CD4-positive, CD25-positive, alpha-beta regulatory T cell (primary cell): Measurements from ENCODE around the gene CCDC39. TPM values are rescaled to one million over a fixed set of nuclear protein-coding genes. Genes with fewer than 3 reads are reported as not detected.

ENCODE experiments used
- ATAC-seq, 2 donors: fragments of 150-1000 bp; cut with Tn5 transposase; one replicate each; pipeline ENCODE4 v1.10.0; 2021; ENCODE audit warnings: low read depth in 2 of 2, moderate number of reproducible peaks in 2 of 2, moderate library complexity in 1 of 2
- DNase-seq, 3 donors: peaks; one replicate each; pipeline versions ENCODE4 v3.0.0 to v3.0.0-alpha.2; 2012 to 2022; ENCODE audit warnings: mixed read lengths in 1 of 3
- H3K27ac ChIP-seq: one replicate; pipeline ENCODE4 v1.7.0; 2013; ENCODE audit warnings: mild to moderate bottlenecking, low read length; ENCODE audit not compliant: insufficient read depth, poor library complexity, severe bottlenecking
- H3K27me3 ChIP-seq: one replicate; pipeline ENCODE4 v1.7.0; 2013; ENCODE audit warnings: low read length; ENCODE audit not compliant: control insufficient read depth, insufficient read depth
- H3K36me3 ChIP-seq: one replicate; pipeline ENCODE4 v1.7.0; 2013; ENCODE audit warnings: mild to moderate bottlenecking, low read length, moderate library complexity; ENCODE audit not compliant: control insufficient read depth, insufficient read depth
- H3K4me1 ChIP-seq: 2 replicates; pipeline ENCODE4 v1.7.0; 2013; ENCODE audit warnings: mild to moderate bottlenecking, low read length; ENCODE audit not compliant: insufficient read depth, control insufficient read depth, poor library complexity, severe bottlenecking
- H3K4me3 ChIP-seq: one replicate; pipeline ENCODE4 v1.7.0; 2013; ENCODE audit warnings: low read depth, mild to moderate bottlenecking, low read length, moderate library complexity
- H3K9me3 ChIP-seq, 2 experiments: 1 replicate in 1 of 2; 2 replicates in 1 of 2; pipeline ENCODE4 v1.7.0; 2013; ENCODE audit warnings: low read length in 2 of 2, mild to moderate bottlenecking in 1 of 2, moderate library complexity in 1 of 2; ENCODE audit not compliant: control insufficient read depth in 2 of 2
- H3K27ac Mint-ChIP-seq, 3 donors: one replicate each; pipeline ENCODE4 v1.8.0; 2020 to 2022; ENCODE audit warnings: mild to moderate bottlenecking in 3 of 3, mixed read lengths in 3 of 3, moderate library complexity in 2 of 3
- H3K27me3 Mint-ChIP-seq: one replicate; pipeline ENCODE4 v1.8.0; 2022; ENCODE audit warnings: mild to moderate bottlenecking, mixed read lengths
- H3K36me3 Mint-ChIP-seq: one replicate; pipeline ENCODE4 v1.8.0; 2020; ENCODE audit warnings: mixed read lengths
- H3K4me1 Mint-ChIP-seq, 4 donors: one replicate each; pipeline ENCODE4 v1.8.0; 2020 to 2022; ENCODE audit warnings: mixed read lengths in 4 of 4, mild to moderate bottlenecking in 1 of 4
- H3K4me3 Mint-ChIP-seq, 4 donors: one replicate each; pipeline ENCODE4 v1.8.0; 2020 to 2022; ENCODE audit warnings: mild to moderate bottlenecking in 4 of 4, mixed read lengths in 4 of 4, moderate library complexity in 3 of 4
- H3K9me3 Mint-ChIP-seq, 7 donors: one replicate each; pipeline ENCODE4 v1.8.0; 2020 to 2022; ENCODE audit warnings: mixed read lengths in 7 of 7, mild to moderate bottlenecking in 3 of 7, moderate library complexity in 2 of 7
- polyA plus RNA-seq, 4 donors: library from polyadenylated mRNA; unstranded; fragments of 300-500 nt; fragmentation: Illumina TruSeq; gene quantifications; one replicate each; pipeline ENCODE4 v1.2.3, GENCODE V29; 2021
- total RNA-seq: library from RNA; stranded (reverse); gene quantifications from one replicate; pipeline ENCODE4 v1.2.3, GENCODE V29; 2022

CCDC39 gene
- total RNA-seq (not detected), polyA plus RNA-seq (not detected)

DNA sequence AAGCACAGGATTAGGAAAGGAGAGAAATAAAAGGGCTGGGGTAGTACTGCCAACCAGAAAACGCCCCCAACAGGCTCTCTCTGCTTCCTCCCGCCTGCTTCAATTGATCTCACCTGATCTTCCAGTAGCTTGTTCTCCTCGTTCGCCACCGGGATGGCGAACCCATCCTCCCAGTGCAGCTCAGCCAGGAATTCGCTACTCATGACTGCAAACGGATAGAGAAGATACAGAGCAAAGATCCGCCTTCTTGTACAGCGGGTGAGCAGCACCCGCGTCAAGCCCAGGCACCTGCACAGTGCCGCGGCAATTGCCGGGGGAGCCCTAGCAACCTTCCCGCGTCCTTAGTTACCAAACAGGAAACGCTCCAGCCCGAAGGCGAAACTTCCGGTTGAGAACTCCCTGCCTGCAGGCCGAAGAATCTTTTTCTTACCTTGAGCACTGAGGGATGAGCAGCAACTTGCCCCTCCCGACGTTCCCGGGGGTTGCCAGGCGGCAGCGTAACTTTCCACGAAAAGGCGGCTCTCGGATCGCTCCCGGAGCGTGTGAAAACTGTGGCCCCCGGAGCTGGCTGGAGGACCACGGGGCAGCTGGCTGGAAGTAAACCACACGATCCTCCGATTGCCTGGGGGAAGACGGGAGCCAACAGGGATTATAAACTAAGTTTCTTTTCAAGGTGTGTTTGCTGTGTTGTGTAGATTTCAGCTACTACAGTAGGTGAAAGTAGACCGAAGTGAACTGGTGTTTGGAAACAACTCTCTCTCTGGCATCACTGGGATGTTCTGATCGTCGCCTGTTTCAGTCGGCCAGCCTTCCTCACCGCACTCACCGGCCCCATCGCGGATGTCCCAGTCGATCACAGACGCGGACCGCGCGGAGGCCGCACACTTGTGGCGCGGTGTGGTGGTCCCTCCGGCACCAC lies at the start of gene CCDC39:
Gene CCDC39, minus strand, starts transcription at position 312 of the 919 bp plus-strand sequence. Its CDS starts 109 bp downstream, at position 203.
- peak; percentile 78 to 82 for ATAC-seq
- peak within 1 kb of the TSS in 2 of 3 donors; percentile 18 to 71 for H3K27ac Mint-ChIP-seq
- Histone ChIP-seq H3K4me1 (peaks cover 15% of the 10 kb centered on the region), H3K4me3 (peak within 1 kb of the TSS; percentile 75), H3K27me3 (peaks cover 31% of the 10 kb centered on the region), H3K9me3 (no peaks in the 10 kb centered on the region), H3K27ac (no peak within 1 kb of the TSS), H3K36me3 (no peaks in the 10 kb centered on the region)
- H3K27me3 Mint-ChIP-seq = peaks cover 48% of the 10 kb centered on the region
- peak; percentile 11 to 81 (median 44) for DNase-seq
- peaks cover 0 to 7% (median 0%) of the 10 kb centered on the region in 7 donors for H3K9me3 Mint-ChIP-seq
- H3K36me3 Mint-ChIP-seq = no peaks in the 10 kb centered on the region
- H3K4me3 Mint-ChIP-seq = peak within 1 kb of the TSS; percentile 70 to 94 (median 88)
- H3K4me1 Mint-ChIP-seq = peaks cover 9 to 23% (median 14%) of the 10 kb centered on the region in 4 donors

DNA sequence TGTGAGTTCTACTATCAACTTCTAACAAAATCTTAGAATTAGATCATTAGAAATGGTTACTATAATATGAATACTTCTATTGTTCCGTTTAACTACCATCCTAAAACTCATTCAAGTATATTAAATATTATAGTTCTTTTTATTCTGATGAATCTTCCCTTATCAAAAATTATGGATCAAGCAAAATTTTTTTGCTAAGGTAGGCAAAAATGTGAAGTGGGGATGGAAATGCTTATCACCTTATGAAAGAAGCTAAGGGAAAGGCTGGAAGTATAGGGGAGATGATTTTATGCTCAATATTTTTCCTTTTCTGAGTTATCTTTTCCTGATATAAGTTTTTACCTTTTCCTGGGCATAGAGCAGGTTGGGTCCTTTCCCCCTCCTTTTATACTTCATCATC lies 40.7 kb upstream of the CCDC39 start:
- no peaks in the 10 kb centered on the region for H3K36me3 ChIP-seq
- H3K9me3 Mint-ChIP-seq = peaks cover 0 to 6% (median 2%) of the 10 kb centered on the region in 7 donors
- H3K4me3 Mint-ChIP-seq = no peak overlapping the region
- no peaks in the 10 kb centered on the region for H3K9me3 ChIP-seq
- no peak overlapping the region for H3K27ac ChIP-seq
- H3K4me3 ChIP-seq = no peak overlapping the region
- H3K27ac Mint-ChIP-seq = no peak overlapping the region
- no peaks in the 10 kb centered on the region for H3K4me1 Mint-ChIP-seq
- no peaks in the 10 kb centered on the region for H3K4me1 ChIP-seq
- H3K27me3 ChIP-seq = no peaks in the 10 kb centered on the region
- ATAC-seq (no peak), DNase-seq (no peak)
- no peaks in the 10 kb centered on the region for H3K36me3 Mint-ChIP-seq
- H3K27me3 Mint-ChIP-seq = no peaks in the 10 kb centered on the region

GRCh38 chr3:180707896-180708295 lies 28.6 kb upstream of the CCDC39 start:
- DNase-seq (no peak), ATAC-seq (no peak)
- Mint-ChIP-seq H3K27me3 (peaks cover 4% of the 10 kb centered on the region), H3K9me3 (peaks cover 0 to 5% (median 0%) of the 10 kb centered on the region in 7 donors), H3K4me3 (no peak overlapping the region), H3K36me3 (no peaks in the 10 kb centered on the region), H3K27ac (no peak overlapping the region), H3K4me1 (no peaks in the 10 kb centered on the region)
- no peak overlapping the region for H3K27ac ChIP-seq
- H3K4me3 ChIP-seq = no peak overlapping the region
- H3K36me3 ChIP-seq = no peaks in the 10 kb centered on the region
- H3K4me1 ChIP-seq = no peaks in the 10 kb centered on the region
- no peaks in the 10 kb centered on the region for H3K9me3 ChIP-seq
- H3K27me3 ChIP-seq = no peaks in the 10 kb centered on the region

GRCh38 chr3:180705619-180706018 lies 26.3 kb upstream of the CCDC39 start:
- Mint-ChIP-seq H3K4me1 (no peaks in the 10 kb centered on the region), H3K9me3 (peaks cover 0 to 8% (median 4%) of the 10 kb centered on the region in 7 donors), H3K27me3 (peaks cover 11% of the 10 kb centered on the region), H3K4me3 (no peak overlapping the region), H3K27ac (no peak overlapping the region), H3K36me3 (no peaks in the 10 kb centered on the region)
- no peaks in the 10 kb centered on the region for H3K36me3 ChIP-seq
- DNase-seq (no peak), ATAC-seq (no peak)
- no peaks in the 10 kb centered on the region for H3K4me1 ChIP-seq
- no peaks in the 10 kb centered on the region for H3K27me3 ChIP-seq
- H3K9me3 ChIP-seq = no peaks in the 10 kb centered on the region
- H3K4me3 ChIP-seq = no peak overlapping the region
- H3K27ac ChIP-seq = no peak overlapping the region

GRCh38 chr3:180704532-180704931 lies 25.2 kb upstream of the CCDC39 start:
- Histone ChIP-seq H3K4me3 (no peak overlapping the region), H3K4me1 (no peaks in the 10 kb centered on the region)
- no peaks in the 10 kb centered on the region for H3K4me1 Mint-ChIP-seq

GRCh38 chr3:180700941-180701340 lies 21.7 kb upstream of the CCDC39 start:
- no peaks in the 10 kb centered on the region for H3K4me1 Mint-ChIP-seq
- Histone ChIP-seq H3K4me1 (no peaks in the 10 kb centered on the region), H3K27ac (no peak overlapping the region), H3K27me3 (no peaks in the 10 kb centered on the region), H3K9me3 (no peaks in the 10 kb centered on the region), H3K4me3 (no peak overlapping the region), H3K36me3 (no peaks in the 10 kb centered on the region)
- peaks cover 14% of the 10 kb centered on the region for H3K27me3 Mint-ChIP-seq
- H3K36me3 Mint-ChIP-seq = no peaks in the 10 kb centered on the region
- no peak for ATAC-seq
- DNase-seq = no peak
- peaks cover 0 to 8% (median 4%) of the 10 kb centered on the region in 7 donors for H3K9me3 Mint-ChIP-seq
- H3K4me3 Mint-ChIP-seq = no peak overlapping the region
- no peak overlapping the region for H3K27ac Mint-ChIP-seq

More at GRCh38 chr3:180704532-180704931, 25.2 kb upstream of the CCDC39 start:
- peaks cover 0 to 8% (median 4%) of the 10 kb centered on the region in 7 donors for H3K9me3 Mint-ChIP-seq
- H3K27me3 Mint-ChIP-seq = peaks cover 14% of the 10 kb centered on the region
- Histone ChIP-seq H3K36me3 (no peaks in the 10 kb centered on the region), H3K9me3 (no peaks in the 10 kb centered on the region), H3K27me3 (no peaks in the 10 kb centered on the region), H3K27ac (no peak overlapping the region)
- no peak for DNase-seq
- no peak overlapping the region for H3K27ac Mint-ChIP-seq
- H3K36me3 Mint-ChIP-seq = no peaks in the 10 kb centered on the region
- ATAC-seq = no peak
- H3K4me3 Mint-ChIP-seq = no peak overlapping the region

GRCh38 chr3:180698760-180699270 lies 19.5 kb upstream of the CCDC39 start:
- Histone ChIP-seq H3K27me3 (no peaks in the 10 kb centered on the region), H3K4me3 (no peak overlapping the region), H3K27ac (no peak overlapping the region), H3K4me1 (no peaks in the 10 kb centered on the region), H3K36me3 (no peaks in the 10 kb centered on the region), H3K9me3 (no peaks in the 10 kb centered on the region)
- H3K9me3 Mint-ChIP-seq = peaks cover 0 to 8% (median 1%) of the 10 kb centered on the region in 7 donors
- H3K36me3 Mint-ChIP-seq = no peaks in the 10 kb centered on the region
- H3K27ac Mint-ChIP-seq = peak overlapping the region in 1 of 3 donors; percentile 80
- DNase-seq = no peak
- no peak overlapping the region for H3K4me3 Mint-ChIP-seq
- peaks cover 10% of the 10 kb centered on the region for H3K27me3 Mint-ChIP-seq
- ATAC-seq = no peak
- H3K4me1 Mint-ChIP-seq = no peaks in the 10 kb centered on the region
